Skeletal muscle cell (primary cell): ENCODE results near the gene RSPRY1.
A peak's percentile ranks its signal among the peaks of the same experiment; 100 is the strongest.
"Not testable (repeated sequence)": the region's sequence is repeated elsewhere in the genome, so short reads cannot be mapped to it uniquely, and the experiment has no call there.

ENCODE experiments used
- DNase-seq: peaks from one replicate; pipeline ENCODE4 v3.0.0-alpha.2; 2010; ENCODE audit warnings: low read depth
- H3K4me3 ChIP-seq: 2 replicates; pipeline ENCODE4 v1.5.1; 2011; ENCODE audit warnings: low read depth, mild to moderate bottlenecking, control low read depth, low read length, moderate library complexity

Gene RSPRY1

DNA sequence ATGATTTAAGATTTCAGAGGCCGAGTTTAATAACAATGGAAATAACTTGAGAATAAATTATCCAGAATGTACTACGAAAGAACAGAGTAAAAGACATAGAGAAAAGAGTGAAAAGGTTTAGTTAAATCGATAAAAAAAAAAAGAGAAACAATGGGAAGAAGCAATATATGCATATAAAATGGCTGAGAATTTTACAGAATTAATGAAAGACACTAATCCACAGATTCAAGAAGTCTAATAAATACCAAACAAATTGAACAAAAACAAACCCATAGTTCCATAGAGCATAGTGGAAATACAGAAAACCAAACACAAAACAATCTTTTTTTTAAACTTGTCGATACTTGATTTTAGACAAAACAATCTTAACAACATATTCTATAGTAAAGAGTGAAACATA lies 2.0 kb upstream of the RSPRY1 start:
- no peak overlapping the region for H3K4me3 ChIP-seq
- no peak for DNase-seq

- H3K4me3 ChIP-seq: peak overlapping the region; percentile 80
- no peak for DNase-seq
Measured at GRCh38 chr16:57184887-57185445, 1.2 kb upstream of the RSPRY1 start.

- no peak for DNase-seq
- H3K4me3 ChIP-seq: peak overlapping the region; percentile 80
Measured at GRCh38 chr16:57185446-57185944, 634 bp upstream of the RSPRY1 start.

- H3K4me3 ChIP-seq: peak overlapping the region; percentile 93
- no peak for DNase-seq
Measured at GRCh38 chr16:57186872-57187854, 1.0 kb downstream of the RSPRY1 start.

DNA sequence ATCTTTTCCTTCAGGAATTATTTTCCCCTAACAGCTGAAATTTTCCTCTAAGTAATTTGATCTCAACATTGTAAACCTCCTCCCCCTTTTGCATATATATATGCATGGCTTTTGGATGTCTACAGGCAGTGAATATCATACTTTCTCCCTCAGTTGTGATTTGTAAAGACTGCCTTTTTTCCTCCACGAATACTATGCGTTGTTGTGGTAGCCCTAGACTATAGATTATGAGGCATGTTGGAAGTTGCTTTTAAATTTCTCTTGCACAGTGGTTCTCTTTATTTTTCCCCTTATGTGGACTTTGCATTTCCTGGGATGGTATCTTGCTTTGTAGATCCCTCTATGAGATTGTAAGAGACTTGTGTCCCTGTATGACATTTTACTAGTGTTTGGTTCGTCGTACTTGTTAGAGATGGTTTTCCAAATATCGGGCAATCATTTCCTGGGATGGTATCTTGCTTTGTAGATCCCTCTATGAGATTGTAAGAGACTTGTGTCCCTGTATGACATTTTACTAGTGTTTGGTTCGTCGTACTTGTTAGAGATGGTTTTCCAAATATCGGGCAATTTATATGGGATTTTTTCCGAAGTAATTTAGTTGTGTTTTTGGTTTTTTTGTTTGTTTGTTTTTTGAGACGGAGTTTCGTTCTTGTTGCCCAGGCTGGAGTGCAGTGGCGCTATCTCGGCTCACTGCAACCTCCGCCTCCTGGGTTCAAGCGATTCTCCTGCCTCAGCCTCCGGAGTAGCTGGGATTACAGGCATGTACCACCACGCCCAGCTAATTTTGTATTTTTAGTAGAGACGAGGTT lies 2.0 kb downstream of the RSPRY1 start:
- H3K4me3 ChIP-seq: peak overlapping the region; percentile 93
- DNase-seq: not testable (repeated sequence)

DNA sequence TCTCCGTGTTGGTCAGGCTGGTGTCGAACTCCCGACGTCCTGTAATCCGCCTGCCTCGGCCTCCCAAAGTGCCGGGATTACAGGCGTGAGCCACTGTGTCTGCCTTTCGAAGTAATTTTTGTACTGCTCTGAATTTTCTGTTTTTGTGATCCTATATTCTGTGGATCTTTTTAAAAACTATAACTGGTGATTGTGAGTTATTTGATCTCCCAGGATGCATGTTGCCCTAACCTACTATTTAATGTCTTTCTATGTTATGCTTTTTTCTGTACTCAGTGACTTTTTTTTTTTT lies 2.5 kb downstream of the RSPRY1 start:
- H3K4me3 ChIP-seq: no peak overlapping the region
- no peak for DNase-seq

DNA sequence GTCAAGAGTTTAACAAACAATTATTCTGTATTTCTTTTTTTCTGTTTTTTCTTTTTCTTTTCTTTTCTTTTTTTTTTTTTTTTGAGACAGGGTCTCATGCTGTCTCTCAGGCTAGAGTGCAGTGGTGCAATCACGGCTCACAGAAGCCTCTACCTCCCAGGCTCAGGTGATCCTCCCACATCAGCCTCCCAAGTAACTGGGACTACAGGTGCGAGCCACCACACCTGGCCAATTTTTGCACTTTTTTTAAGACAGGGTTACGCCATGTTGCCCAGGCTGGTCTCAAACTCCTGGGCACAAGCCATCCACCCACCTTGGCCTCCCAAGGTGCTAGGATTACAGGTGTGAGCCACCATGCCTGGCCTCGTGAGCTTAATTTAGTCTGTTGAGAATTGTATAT lies 3.4 kb downstream of the RSPRY1 start:
- not testable (repeated sequence) for DNase-seq, H3K4me3 ChIP-seq

GRCh38 chr16:57190136-57190535 lies 4.0 kb downstream of the RSPRY1 start:
- H3K4me3 ChIP-seq: no peak overlapping the region
- DNase-seq: no peak

GRCh38 chr16:57191056-57191571 lies 5.0 kb downstream of the RSPRY1 start:
- no peak overlapping the region for H3K4me3 ChIP-seq
- DNase-seq: no peak

DNA sequence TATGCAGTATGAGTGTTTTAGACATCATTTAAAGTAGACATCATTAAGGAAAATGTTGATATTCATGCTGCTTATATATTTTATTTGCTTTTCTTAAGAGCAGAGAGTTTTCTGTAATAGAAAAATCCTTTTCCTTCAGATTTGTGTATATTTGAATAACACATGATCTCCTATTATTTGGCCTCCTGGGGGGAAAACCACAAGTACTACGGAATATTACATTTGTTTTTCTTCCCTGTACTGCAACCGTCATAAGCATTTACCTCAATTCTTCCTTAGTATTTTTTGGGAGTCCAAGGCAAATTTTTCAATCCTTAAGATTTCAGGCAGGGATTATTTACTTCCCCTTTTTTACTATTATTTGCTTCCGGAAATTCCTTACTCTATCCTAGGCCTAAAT lies 6.0 kb downstream of the RSPRY1 start:
- H3K4me3 ChIP-seq: no peak overlapping the region
- DNase-seq: no peak

DNA sequence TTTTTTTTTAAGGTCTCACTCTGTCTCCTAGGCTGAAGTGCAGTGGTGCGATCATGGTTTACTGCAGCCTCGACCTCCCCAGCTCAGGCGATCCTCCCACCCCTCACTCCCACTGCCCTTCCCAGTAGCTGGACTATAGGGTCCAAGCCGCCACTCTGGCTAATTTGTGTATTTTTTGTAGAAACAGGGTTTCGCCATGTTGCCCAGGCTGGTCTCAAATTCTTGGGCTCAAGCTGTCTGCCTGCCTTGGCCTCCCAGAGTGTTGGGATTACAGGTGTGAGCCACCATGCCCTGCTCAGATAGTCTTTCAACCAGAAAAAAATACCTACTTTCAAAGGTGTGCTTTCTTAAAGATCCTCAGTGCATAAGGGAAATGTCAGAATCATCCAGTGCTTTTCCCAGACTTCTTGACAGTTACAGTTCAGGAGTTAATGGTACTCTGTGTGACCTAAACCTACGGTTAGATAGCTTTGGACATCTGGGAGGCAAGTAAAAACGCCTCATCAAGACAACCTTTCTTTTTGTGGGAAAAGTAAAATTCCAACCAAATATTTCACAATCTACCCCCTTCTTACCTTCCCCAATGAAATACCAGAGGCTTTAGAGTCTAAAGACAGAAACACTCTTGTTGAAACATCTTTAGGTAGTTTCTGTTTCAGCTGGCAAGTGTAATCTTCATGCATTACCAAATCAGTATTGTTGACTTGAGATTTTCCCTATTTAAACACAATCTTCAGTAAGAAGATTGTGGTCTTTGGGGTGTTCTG lies 6.8 kb downstream of the RSPRY1 start:
- no peak overlapping the region for H3K4me3 ChIP-seq
- DNase-seq: peak; percentile 31

- peak; percentile 75 for DNase-seq
- H3K4me3 ChIP-seq: no peak overlapping the region
Measured at GRCh38 chr16:57194512-57194911, 8.4 kb downstream of the RSPRY1 start.

DNA sequence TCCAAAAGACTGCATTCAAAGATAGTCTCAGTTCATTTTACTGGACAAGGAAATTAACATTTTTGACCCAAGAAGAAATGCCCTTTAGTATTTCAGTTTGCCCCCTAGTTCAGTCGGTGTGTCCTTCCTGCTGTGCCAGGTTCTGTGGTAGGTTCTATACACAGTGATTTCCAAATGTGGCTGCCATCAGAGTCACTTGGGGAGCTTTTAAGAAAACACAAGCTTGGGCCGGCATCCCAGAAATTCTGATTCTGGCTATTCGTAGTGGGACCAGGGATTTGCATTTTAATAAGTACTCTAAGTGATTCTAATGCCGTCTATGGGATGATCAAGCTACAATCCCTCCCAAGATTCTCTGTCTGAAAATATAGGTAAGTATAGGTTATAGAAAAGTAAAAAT lies 10.2 kb downstream of the RSPRY1 start:
- no peak for DNase-seq
- no peak overlapping the region for H3K4me3 ChIP-seq

- H3K4me3 ChIP-seq: no peak overlapping the region
- no peak for DNase-seq
Measured at GRCh38 chr16:57196753-57197152, 10.6 kb downstream of the RSPRY1 start.

DNA sequence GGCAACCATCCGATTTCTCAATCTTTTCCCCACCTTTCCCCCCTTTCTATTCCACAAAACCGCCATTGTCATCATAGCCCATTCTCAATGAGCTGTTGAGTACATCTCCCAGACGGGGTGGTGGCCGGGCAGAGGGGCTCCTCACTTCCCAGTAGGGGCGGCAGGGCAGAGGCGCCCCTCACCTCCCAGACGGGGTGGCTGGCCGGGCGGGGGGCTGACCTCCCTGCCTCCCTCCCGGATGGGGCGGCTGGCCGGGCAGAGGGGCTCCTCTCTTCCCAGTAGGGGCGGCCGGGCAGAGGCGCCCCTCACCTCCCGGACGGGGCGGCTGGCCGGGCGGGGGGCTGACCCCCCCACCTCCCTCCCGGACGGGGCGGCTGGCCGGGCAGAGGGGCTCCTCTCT lies 14.2 kb downstream of the RSPRY1 start:
- H3K4me3 ChIP-seq, DNase-seq: not testable (repeated sequence)

DNA sequence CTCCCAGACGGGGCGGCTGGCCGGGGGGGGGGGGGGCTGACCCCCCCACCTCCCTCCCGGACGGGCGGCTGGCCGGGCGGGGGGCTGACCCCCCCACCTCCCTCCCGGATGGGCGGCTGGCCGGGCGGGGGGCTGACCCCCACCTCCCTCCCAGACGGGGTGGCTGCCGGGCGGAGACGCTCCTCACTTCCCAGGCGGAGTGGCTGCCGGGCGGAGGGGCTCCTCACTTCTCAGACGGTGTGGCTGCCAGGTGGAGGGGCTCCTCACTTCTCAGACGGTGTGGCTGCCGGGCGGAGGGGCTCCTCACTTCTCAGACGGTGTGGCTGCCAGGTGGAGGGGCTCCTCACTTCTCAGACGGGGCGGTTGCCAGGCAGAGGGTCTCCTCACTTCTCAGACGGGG lies 14.8 kb downstream of the RSPRY1 start:
- not testable (repeated sequence) for DNase-seq, H3K4me3 ChIP-seq

DNA sequence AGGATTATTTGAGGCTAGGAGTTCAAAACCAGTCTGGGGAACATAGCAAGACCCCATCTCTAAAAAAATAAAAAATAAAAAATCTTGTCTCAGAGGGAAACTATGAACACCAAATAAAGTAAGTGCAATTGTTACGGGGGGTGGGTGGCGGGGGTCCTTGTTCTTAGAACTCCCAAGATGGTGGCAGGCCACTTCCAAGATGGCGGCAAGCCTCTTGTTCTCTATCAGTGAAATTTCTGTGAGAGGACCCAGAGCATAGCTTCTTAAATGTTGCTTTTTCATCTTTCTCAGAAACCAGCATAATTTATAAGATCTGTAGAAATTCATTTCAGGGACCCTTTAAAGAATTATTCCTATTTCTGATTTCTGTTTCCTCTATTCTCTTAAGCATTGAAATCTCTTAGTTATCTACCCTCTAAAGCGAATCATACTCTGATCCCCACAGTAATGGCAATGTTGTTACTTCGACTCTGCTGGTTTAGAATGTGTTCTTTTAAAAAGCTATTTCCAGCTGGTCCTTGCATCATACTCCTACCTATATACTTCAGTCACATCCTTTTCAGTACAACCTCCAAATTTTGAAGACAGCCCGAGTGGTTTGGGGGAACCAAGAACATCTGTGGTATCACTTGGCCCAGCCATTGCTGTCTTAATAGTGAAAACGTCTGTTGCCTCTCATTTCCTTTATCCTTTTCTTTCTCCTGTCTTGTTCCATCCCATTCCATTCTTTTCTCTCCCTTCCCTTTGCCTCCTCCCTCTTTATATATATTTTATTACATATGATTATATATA lies 16.2 kb downstream of the RSPRY1 start:
- DNase-seq: no peak
- H3K4me3 ChIP-seq: no peak overlapping the region

- no peak for DNase-seq
- H3K4me3 ChIP-seq: no peak overlapping the region
Measured at GRCh38 chr16:57203451-57203850, 17.3 kb downstream of the RSPRY1 start.
